HCT116 (cell line): ENCODE measurements around the gene IFITM2. TPM values are rescaled to one million over a fixed set of nuclear protein-coding genes. Genes with fewer than 3 reads are reported as not detected.

ENCODE experiments used
- ATAC-seq: fragments of 200-7000 bp; cut with Tn5 transposase; 2 replicates; pipeline ENCODE4 v1.9.1; 2020; ENCODE audit warnings: mild to moderate bottlenecking, moderate library complexity
- BruUV-seq: library from RNA; stranded (reverse); fragments of 400-500 nt; replicated peaks from 2 replicates; lab custom pipeline; 2021; lab: Mats Ljungman, UMichigan
- CTCF ChIA-PET: fragments of 300-600 bp; sonication (Branson Sonifier 250); formaldehyde crosslinking; loops from one replicate; lab custom pipeline; 2021; ENCODE audit warnings: antibody characterized with exemption; lab: Charles Lee
- POLR2A ChIA-PET: fragments of 300-600, 350-600 bp; sonication (Branson Sonifier 250); formaldehyde crosslinking; loops from one replicate; lab custom pipeline; 2021; ENCODE audit warnings: antibody characterized with exemption; lab: Charles Lee
- RAD21 ChIA-PET, 2 experiments: fragments of 300-600 bp; sonication (Branson Sonifier 250); formaldehyde crosslinking; loops; one replicate each; lab custom pipeline; 2023; ENCODE audit warnings: low total read pairs in 2 of 2; ENCODE audit not compliant: uncharacterized antibody in 2 of 2, unreplicated experiment in 2 of 2, low non-redundant PET in 1 of 2; lab: Charles Lee
- DNase-seq: peaks from one replicate; pipeline ENCODE4 v3.0.0-alpha.2; 2010; ENCODE audit warnings: low read depth, low spot score
- H2AFZ ChIP-seq: fragments of 200-600 bp; shearing (Covaris generic), sonication (generic); 2 replicates; pipeline ENCODE4 v1.6.1; 2017; ENCODE audit warnings: low read depth, mixed run types, mixed read lengths, antibody characterized with exemption, low read length; ENCODE audit not compliant: poor library complexity, severe bottlenecking
- H3K27ac ChIP-seq: 2 replicates; pipeline ENCODE4 v1.5.1; 2012; ENCODE audit warnings: low read depth, low read length
- H3K27me3 ChIP-seq: fragments of 200-600 bp; sonication (generic); 2 replicates; pipeline ENCODE4 v1.6.1; 2016; ENCODE audit warnings: mixed run types, low read length, mixed read lengths; ENCODE audit not compliant: insufficient read depth
- H3K36me3 ChIP-seq, 2 experiments: fragments of 200-500 bp in 1 of 2; fragments of 200-600 bp in 1 of 2; sonication (Bioruptor generic) in 1 of 2; sonication (generic) in 1 of 2; 2 replicates each; pipeline versions ENCODE4 v1.5.1 to v1.6.1; 2014 to 2016; ENCODE audit warnings: low read length in 2 of 2, inconsistent platforms in 1 of 2, mixed read lengths in 1 of 2, mixed run types in 1 of 2; ENCODE audit not compliant: insufficient read depth in 2 of 2, control insufficient read depth in 1 of 2
- H3K4me1 ChIP-seq, 2 experiments: fragments of 200-600 bp in 1 of 2; sonication (generic) in 1 of 2; 2 replicates each; pipeline versions ENCODE4 v1.5.1 to v1.6.1; 2012 to 2017; ENCODE audit warnings: low read length in 2 of 2, inconsistent platforms in 1 of 2, mild to moderate bottlenecking in 1 of 2, mixed read lengths in 1 of 2, mixed run types in 1 of 2, moderate library complexity in 1 of 2; ENCODE audit not compliant: insufficient read depth in 2 of 2, control insufficient read depth in 1 of 2
- H3K4me2 ChIP-seq: fragments of 200-600 bp; sonication (generic); 2 replicates; pipeline ENCODE4 v1.6.1; 2017; ENCODE audit warnings: mixed run types, low read length, mixed read lengths
- H3K4me3 ChIP-seq, 2 experiments: fragments of 200-600 bp in 1 of 2; sonication (generic) in 1 of 2; replicated peaks in 1 of 2; 2 replicates each; pipeline ENCODE4 v1.5.1; 2011 to 2016; ENCODE audit warnings: low read length in 2 of 2, control low read depth in 1 of 2, low read depth in 1 of 2, mild to moderate bottlenecking in 1 of 2, mixed read lengths in 1 of 2, mixed run types in 1 of 2
- H3K79me2 ChIP-seq: fragments of 200-600 bp; sonication (generic); 2 replicates; pipeline ENCODE4 v1.6.1; 2017; ENCODE audit warnings: mild to moderate bottlenecking, mixed run types, low read length, moderate library complexity, mixed read lengths; ENCODE audit not compliant: insufficient read depth
- H3K9ac ChIP-seq: fragments of 200-600 bp; sonication (generic); 2 replicates; pipeline ENCODE4 v1.6.1; 2016; ENCODE audit warnings: low read length, mixed read lengths
- H3K9me2 ChIP-seq: fragments of 200-600 bp; sonication (generic), shearing (Covaris generic); 2 replicates; pipeline ENCODE4 v1.6.1; 2017; ENCODE audit warnings: mixed run types, mild to moderate bottlenecking, moderate library complexity; ENCODE audit not compliant: insufficient read depth
- H3K9me3 ChIP-seq, 2 experiments: fragments of 200-500 bp in 1 of 2; fragments of 200-600 bp in 1 of 2; sonication (Bioruptor generic) in 1 of 2; sonication (generic) in 1 of 2; 2 replicates each; pipeline ENCODE4 v1.6.1; 2014 to 2017; ENCODE audit warnings: low read length in 2 of 2, mixed read lengths in 2 of 2, inconsistent platforms in 1 of 2, low read depth in 1 of 2, mild to moderate bottlenecking in 1 of 2, mixed run types in 1 of 2, moderate library complexity in 1 of 2; ENCODE audit not compliant: control insufficient read depth in 1 of 2, insufficient read depth in 1 of 2
- H4K20me1 ChIP-seq: fragments of 200-600 bp; sonication (generic), shearing (Covaris generic); 2 replicates; pipeline ENCODE4 v1.6.1; 2017; ENCODE audit warnings: mixed run types, mild to moderate bottlenecking, moderate library complexity; ENCODE audit not compliant: insufficient read depth
- ATF3 ChIP-seq: IDR thresholded peaks from 2 replicates; pipeline ENCODE4 v1.6.1; 2012
- CBX3 ChIP-seq: IDR thresholded peaks from 2 replicates; pipeline ENCODE4 v1.6.1; 2012; ENCODE audit warnings: low read depth
- CEBPB ChIP-seq: IDR thresholded peaks from 2 replicates; pipeline ENCODE4 v1.6.1; 2012; ENCODE audit warnings: low read depth
- EZH2 ChIP-seq: fragments of 200-600 bp; sonication (generic); IDR thresholded peaks from 2 replicates; pipeline ENCODE4 v1.6.1; 2017; ENCODE audit warnings: antibody characterized with exemption, mixed run types
- MAX ChIP-seq: IDR thresholded peaks from 2 replicates; pipeline ENCODE4 v1.6.1; 2012
- POLR2AphosphoS5 ChIP-seq: IDR thresholded peaks from 2 replicates; pipeline ENCODE4 v1.6.1; 2011; ENCODE audit warnings: mild to moderate bottlenecking, low read depth, low read length, moderate library complexity
- REST ChIP-seq: IDR thresholded peaks from 2 replicates; pipeline ENCODE4 v1.6.1; 2012; ENCODE audit warnings: low read depth
- TCF7L2 ChIP-seq: IDR thresholded peaks from 2 replicates; pipeline ENCODE4 v1.7.0; 2011; ENCODE audit warnings: borderline replicate concordance, inconsistent platforms; ENCODE audit not compliant: insufficient read depth, insufficient read length; ENCODE audit errors: extremely low read depth
- ZBTB33 ChIP-seq: IDR thresholded peaks from 2 replicates; pipeline ENCODE4 v1.6.1; 2011; ENCODE audit warnings: mild to moderate bottlenecking, low read length, moderate library complexity; ENCODE audit not compliant: insufficient replicate concordance; ENCODE audit errors: extremely low read depth
- intact Hi-C: fragments of 100-400 bp; cut with micrococcal nuclease; formaldehyde crosslinking; loops from 2 replicates; pipeline ENCODE4 v1.10.0; 2022
- total RNA-seq: library from RNA; stranded (reverse); gene quantifications from one replicate; pipeline ENCODE4 v1.2.1, GENCODE V29; 2021; ENCODE audit not compliant: unreplicated experiment

Gene IFITM2
- total RNA-seq, 1 experiment from 2014 or later = 106 TPM

GRCh38 chr11:270451-271318, 36.9 kb upstream of the IFITM2 start (continued):
- no peak for TF ChIP-seq POLR2AphosphoS5
- TF ChIP-seq ATF3 = no peak

GRCh38 chr11:271319-271715, 36.3 kb upstream of the IFITM2 start:
- DNase-seq (no peak), ATAC-seq (no peak)
- H3K9me2 ChIP-seq = no peaks in the 10 kb centered on the region
- H3K9me3 ChIP-seq = no peaks in the 10 kb centered on the region
- no peak for TF ChIP-seq EZH2
- TF ChIP-seq CBX3 = no peak
- no peak for TF ChIP-seq REST
- TF ChIP-seq CEBPB = no peak
- TF ChIP-seq ZBTB33 = no peak
- TF ChIP-seq MAX = no peak
- TF ChIP-seq TCF7L2 = no peak
- H3K36me3 ChIP-seq = no peaks in the 10 kb centered on the region
- intact Hi-C loops = no loop called here
- no TSS peak for BruUV-seq
- no peak overlapping the region for H3K4me2 ChIP-seq
- CTCF ChIA-PET = no interaction called here
- H3K79me2 ChIP-seq = no peaks in the 10 kb centered on the region
- no peak overlapping the region for H2AFZ ChIP-seq
- no peak overlapping the region for H3K27ac ChIP-seq
- no peaks in the 10 kb centered on the region for H4K20me1 ChIP-seq
- no peak overlapping the region for H3K4me3 ChIP-seq
- RAD21 ChIA-PET = no interaction called here
- no peak overlapping the region for H3K9ac ChIP-seq
- POLR2A ChIA-PET = no interaction called here
- peaks cover 8 to 12% of the 10 kb centered on the region in 2 experiments for H3K4me1 ChIP-seq
- H3K27me3 ChIP-seq = no peaks in the 10 kb centered on the region
